ENCODE data around the gene HNRNPA2B1. TPM values are rescaled to one million over a fixed set of nuclear protein-coding genes. Genes with fewer than 3 reads are reported as not detected.
A peak's percentile ranks its signal among the peaks of the same experiment; 100 is the strongest.

Gene HNRNPA2B1
- total and polyA plus RNA-seq, 4 donors, result 165 to 1,155 (median 662) TPM

DNA sequence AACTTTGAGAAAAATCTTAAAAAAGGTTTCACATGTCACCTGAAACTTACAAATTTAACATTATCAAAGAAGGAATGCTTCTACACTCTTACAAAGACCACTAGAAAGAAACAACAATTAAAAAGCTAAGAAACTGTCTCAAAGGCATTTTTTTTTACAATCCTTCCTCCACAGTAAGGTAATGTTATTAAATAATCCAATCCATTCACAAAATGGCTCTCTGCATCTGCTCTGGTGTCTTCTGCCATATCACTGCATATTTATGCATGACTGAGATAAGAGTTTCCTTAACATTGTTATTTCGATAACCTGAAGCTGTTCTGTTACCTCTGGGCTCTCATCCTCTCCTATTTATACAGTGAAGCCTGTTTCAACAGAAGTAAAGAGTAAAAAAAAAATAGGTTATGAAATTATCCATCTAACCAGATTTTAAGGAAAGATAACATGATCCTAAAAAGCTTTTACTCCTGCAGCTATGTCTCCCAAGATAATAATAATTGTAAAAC lies 8.5 kb downstream of the HNRNPA2B1 start:
- Histone ChIP-seq H3K4me3 (ENCODE audit: low read depth, low read length) (no peak overlapping the region), H3K4me1 (ENCODE audit: control insufficient read depth, insufficient read depth, low read length) (no peaks in the 10 kb centered on the region), H3K9me3 (ENCODE audit: control insufficient read depth, insufficient read depth, low read length) (no peaks in the 10 kb centered on the region), H3K27ac (ENCODE audit: low read depth, low read length) (no peak overlapping the region), H3K36me3 (ENCODE audit: control insufficient read depth, insufficient read depth, low read length) (peaks cover 47% of the 10 kb centered on the region), H3K27me3 (ENCODE audit: control insufficient read depth, insufficient read depth, low read length) (no peaks in the 10 kb centered on the region)
- WGBS (ENCODE audit: insufficient coverage), result no CpG with 5 or more reads among the region's 1 CpG
- peak in 1 of 6 donors; percentile 28 for DNase-seq (ENCODE audit: low read depth in 4 of 6, low spot score in 6 of 6)

DNA sequence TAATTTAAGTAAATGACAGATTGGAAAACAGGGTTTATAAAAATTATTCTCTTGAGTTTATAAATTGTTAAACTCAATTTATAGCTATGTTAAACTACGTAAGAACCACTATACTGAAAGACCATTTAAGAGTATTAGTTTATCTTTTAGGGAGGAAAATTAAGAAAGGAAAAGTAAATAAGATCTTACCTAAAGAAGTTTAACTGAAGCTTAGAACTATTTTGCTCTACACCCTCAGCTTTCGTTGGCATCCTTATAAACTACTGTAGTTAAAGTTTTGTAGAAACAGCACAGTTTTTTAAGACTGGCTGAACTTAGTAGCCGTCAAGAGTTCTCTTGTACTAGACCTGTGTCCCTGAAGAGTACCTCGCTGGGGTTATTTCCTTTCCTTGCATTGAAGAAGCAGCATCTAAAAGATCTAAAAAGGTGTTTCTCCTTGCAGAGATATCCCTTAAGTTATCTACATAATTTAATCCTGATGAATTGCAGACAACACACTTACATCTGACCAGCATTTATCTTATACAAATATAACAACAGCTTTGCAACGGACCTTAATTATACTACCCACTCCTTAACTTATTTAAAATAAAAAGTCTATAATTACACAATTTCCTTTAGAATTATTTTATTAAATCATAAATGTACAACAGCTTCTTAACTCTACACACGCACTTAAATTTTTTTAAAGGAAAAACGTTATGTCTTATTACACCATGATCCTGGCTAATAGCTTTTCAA lies 9.1 kb downstream of the HNRNPA2B1 start:
- Histone ChIP-seq H3K4me1 (ENCODE audit: control insufficient read depth, insufficient read depth, low read length) (no peaks in the 10 kb centered on the region), H3K9me3 (ENCODE audit: control insufficient read depth, insufficient read depth, low read length) (no peaks in the 10 kb centered on the region), H3K4me3 (ENCODE audit: low read depth, low read length) (no peak overlapping the region), H3K36me3 (ENCODE audit: control insufficient read depth, insufficient read depth, low read length) (peaks cover 43% of the 10 kb centered on the region), H3K27ac (ENCODE audit: low read depth, low read length) (no peak overlapping the region), H3K27me3 (ENCODE audit: control insufficient read depth, insufficient read depth, low read length) (no peaks in the 10 kb centered on the region)
- 82% methylated on average over 3 of the region's 7 CpGs for WGBS (ENCODE audit: insufficient coverage)
- DNase-seq (ENCODE audit: low read depth in 4 of 6, low spot score in 6 of 6), result no peak

- H3K27ac ChIP-seq (ENCODE audit: low read depth, low read length), result no peak overlapping the region
- no peaks in the 10 kb centered on the region for H3K27me3 ChIP-seq (ENCODE audit: control insufficient read depth, insufficient read depth, low read length)
- WGBS (ENCODE audit: insufficient coverage), result no CpG with 5 or more reads among the region's 1 CpG
- H3K4me1 ChIP-seq (ENCODE audit: control insufficient read depth, insufficient read depth, low read length), result no peaks in the 10 kb centered on the region
- H3K9me3 ChIP-seq (ENCODE audit: control insufficient read depth, insufficient read depth, low read length), result no peaks in the 10 kb centered on the region
- H3K36me3 ChIP-seq (ENCODE audit: control insufficient read depth, insufficient read depth, low read length), result peaks cover 37% of the 10 kb centered on the region
- H3K4me3 ChIP-seq (ENCODE audit: low read depth, low read length), result no peak overlapping the region
- no peak for DNase-seq (ENCODE audit: low read depth in 4 of 6, low spot score in 6 of 6)
Measured at GRCh38 chr7:26190417-26190869, 10.1 kb downstream of the HNRNPA2B1 start.

DNA sequence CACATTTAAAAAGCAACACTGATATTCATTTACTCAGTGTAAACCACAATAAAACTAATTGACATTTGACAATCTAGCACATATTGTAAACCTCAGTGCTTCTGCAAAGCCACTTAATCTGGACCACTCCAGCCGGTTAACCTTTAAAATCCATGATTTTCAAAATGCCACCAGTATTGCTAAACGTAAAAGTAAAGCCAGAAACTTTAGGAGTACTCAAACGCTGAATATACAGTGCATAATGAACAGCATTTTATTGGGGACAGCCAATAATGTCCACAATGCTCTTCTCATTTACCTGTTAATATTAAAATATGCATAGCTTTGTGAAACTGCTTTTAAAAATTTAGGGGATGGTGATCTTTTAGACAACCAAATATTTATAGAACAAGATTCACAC lies 10.8 kb downstream of the HNRNPA2B1 start:
- peaks cover 35% of the 10 kb centered on the region for H3K36me3 ChIP-seq (ENCODE audit: control insufficient read depth, insufficient read depth, low read length)
- no peaks in the 10 kb centered on the region for H3K4me1 ChIP-seq (ENCODE audit: control insufficient read depth, insufficient read depth, low read length)
- no CpG with 5 or more reads among the region's 3 CpGs for whole genome bisulfite sequencing (ENCODE audit: insufficient coverage)

DNA sequence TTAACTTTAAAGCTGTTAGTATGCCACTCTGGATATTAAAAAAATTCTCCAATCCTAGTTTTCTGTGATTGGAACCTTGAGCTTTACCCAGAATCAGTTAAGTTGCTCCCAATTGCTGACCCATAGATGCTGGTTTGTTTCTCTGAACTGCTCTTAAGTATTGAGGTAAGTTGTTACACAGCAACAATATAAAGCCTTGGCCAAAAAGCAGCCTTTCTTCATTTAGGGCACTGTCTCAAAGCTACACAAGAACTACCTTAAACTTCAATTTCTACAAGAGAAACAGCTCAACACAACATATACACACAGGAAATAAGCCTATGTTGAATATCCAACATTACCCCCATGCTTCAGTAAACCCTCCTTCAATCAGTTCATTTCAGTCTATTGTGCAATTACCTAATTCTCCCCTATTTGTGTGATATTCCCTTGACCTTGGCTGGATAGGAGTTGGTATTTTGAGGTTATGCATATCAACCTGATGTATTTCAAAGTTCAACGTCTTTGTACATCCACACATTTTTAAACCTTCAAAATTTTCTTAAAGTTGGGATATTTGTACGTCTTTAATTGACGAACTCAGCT lies 11.5 kb downstream of the HNRNPA2B1 start:
- no peak for DNase-seq (ENCODE audit: low read depth in 4 of 6, low spot score in 6 of 6)
- Histone ChIP-seq H3K4me1 (ENCODE audit: control insufficient read depth, insufficient read depth, low read length) (no peaks in the 10 kb centered on the region), H3K27ac (ENCODE audit: low read depth, low read length) (no peak overlapping the region), H3K9me3 (ENCODE audit: control insufficient read depth, insufficient read depth, low read length) (no peaks in the 10 kb centered on the region), H3K27me3 (ENCODE audit: control insufficient read depth, insufficient read depth, low read length) (no peaks in the 10 kb centered on the region), H3K36me3 (ENCODE audit: control insufficient read depth, insufficient read depth, low read length) (peaks cover 28% of the 10 kb centered on the region), H3K4me3 (ENCODE audit: low read depth, low read length) (no peak overlapping the region)
- no CpG with 5 or more reads among the region's 3 CpGs for WGBS (ENCODE audit: insufficient coverage)

More for the DNA sequence above, 10.8 kb downstream of the HNRNPA2B1 start:
- Histone ChIP-seq H3K27ac (ENCODE audit: low read depth, low read length) (no peak overlapping the region), H3K4me3 (ENCODE audit: low read depth, low read length) (no peak overlapping the region), H3K27me3 (ENCODE audit: control insufficient read depth, insufficient read depth, low read length) (no peaks in the 10 kb centered on the region), H3K9me3 (ENCODE audit: control insufficient read depth, insufficient read depth, low read length) (no peaks in the 10 kb centered on the region)
- no peak for DNase-seq (ENCODE audit: low read depth in 4 of 6, low spot score in 6 of 6)

GRCh38 chr7:26188206-26188956 lies 12.2 kb downstream of the HNRNPA2B1 start:
- Histone ChIP-seq H3K4me1 (ENCODE audit: control insufficient read depth, insufficient read depth, low read length) (no peaks in the 10 kb centered on the region), H3K4me3 (ENCODE audit: low read depth, low read length) (no peak overlapping the region), H3K27me3 (ENCODE audit: control insufficient read depth, insufficient read depth, low read length) (no peaks in the 10 kb centered on the region), H3K9me3 (ENCODE audit: control insufficient read depth, insufficient read depth, low read length) (no peaks in the 10 kb centered on the region), H3K36me3 (ENCODE audit: control insufficient read depth, insufficient read depth, low read length) (peaks cover 21% of the 10 kb centered on the region), H3K27ac (ENCODE audit: low read depth, low read length) (no peak overlapping the region)
- peak in 1 of 6 donors; percentile 38 for DNase-seq (ENCODE audit: low read depth in 4 of 6, low spot score in 6 of 6)
- 100% methylated on average over 1 of the region's 9 CpGs for WGBS (ENCODE audit: insufficient coverage)

DNA sequence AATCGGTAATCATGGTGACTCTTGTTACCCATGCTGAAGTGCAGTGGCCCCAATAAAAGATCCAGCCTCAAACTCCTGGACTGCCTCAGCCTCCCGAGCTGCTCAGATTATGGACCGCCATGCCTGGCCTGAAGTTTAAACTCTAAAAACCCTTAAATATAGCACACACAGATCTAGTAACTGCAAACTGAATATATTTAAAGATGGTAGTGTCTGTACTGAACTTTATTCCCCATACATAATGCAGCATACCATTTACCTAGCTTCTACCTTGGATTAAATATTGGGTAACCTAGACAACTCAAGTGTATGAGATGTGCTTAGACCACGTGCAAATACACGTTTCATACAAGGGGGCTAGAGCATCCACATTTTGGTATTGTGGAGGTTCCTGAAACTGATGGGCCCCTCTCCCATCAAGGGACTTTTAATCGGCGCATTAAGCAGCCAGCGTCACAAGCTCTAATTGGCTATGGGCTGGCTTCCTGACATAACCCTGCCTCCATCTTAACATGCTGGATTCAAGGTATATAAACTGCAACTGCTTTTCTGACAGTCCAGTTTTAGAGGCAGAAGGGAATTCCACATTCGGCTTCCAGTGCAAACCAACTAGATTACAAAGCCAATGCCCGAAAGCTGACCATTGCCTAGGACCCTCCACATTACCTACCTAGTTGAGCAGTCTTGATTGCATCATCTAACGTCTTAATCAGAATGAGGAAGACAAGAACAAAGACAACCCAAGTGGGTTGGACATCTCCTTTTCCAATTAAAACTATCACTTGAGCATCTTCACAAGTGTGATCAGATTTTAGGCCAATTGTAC lies 13.0 kb downstream of the HNRNPA2B1 start:
- Histone ChIP-seq H3K36me3 (ENCODE audit: control insufficient read depth, insufficient read depth, low read length) (peaks cover 16% of the 10 kb centered on the region), H3K27me3 (ENCODE audit: control insufficient read depth, insufficient read depth, low read length) (no peaks in the 10 kb centered on the region), H3K4me3 (ENCODE audit: low read depth, low read length) (no peak overlapping the region), H3K9me3 (ENCODE audit: control insufficient read depth, insufficient read depth, low read length) (no peaks in the 10 kb centered on the region), H3K4me1 (ENCODE audit: control insufficient read depth, insufficient read depth, low read length) (no peaks in the 10 kb centered on the region), H3K27ac (ENCODE audit: low read depth, low read length) (no peak overlapping the region)
- WGBS (ENCODE audit: insufficient coverage), result 72% methylated on average over 7 of the region's 11 CpGs
- no peak for DNase-seq (ENCODE audit: low read depth in 4 of 6, low spot score in 6 of 6)

DNA sequence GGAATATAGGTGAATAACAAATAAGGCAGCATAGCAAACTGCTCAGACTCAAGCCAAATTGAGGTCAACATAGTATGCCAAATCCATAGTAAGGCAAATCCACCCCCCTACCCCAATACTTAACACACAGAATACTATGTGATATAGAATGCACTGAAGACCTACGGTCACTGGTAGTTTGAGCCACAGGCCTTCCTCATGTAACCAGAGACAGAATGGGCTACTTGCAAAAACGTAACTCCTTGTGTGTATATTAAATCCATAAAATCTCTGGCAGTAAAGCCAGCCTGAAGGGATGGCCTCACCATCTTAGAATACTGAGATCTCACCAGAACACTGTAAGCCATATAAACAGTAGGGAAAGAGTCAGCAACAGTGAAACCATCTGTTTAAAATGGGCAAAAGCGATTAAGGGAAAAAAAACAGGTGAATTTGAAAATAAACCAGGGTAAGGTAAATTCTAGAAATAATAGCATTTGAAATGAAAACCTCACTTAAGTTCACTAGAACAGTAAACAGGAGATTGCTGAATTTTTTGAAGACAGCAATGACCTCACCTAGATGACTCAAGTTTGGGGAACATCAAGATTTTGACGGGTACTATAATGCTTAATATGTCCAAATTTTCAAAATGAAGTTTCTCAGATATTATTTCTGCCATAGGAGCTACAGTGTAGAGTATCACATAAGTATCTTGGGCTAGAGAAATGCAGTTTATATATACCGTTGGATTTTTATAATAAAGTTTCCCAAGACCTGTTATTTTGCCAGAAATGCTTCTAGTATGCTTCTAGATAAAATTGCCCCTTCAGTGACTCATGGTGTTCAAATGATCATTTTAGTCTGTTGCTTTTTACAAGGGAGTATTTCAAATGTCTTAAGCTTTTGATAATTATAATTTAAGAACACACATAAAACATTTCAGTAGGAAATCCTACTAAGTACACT lies 13.9 kb downstream of the HNRNPA2B1 start:
- no peak overlapping the region for H3K4me3 ChIP-seq (ENCODE audit: low read depth, low read length)
- H3K4me1 ChIP-seq (ENCODE audit: control insufficient read depth, insufficient read depth, low read length), result no peaks in the 10 kb centered on the region
- no peak overlapping the region for H3K27ac ChIP-seq (ENCODE audit: low read depth, low read length)
- no peaks in the 10 kb centered on the region for H3K9me3 ChIP-seq (ENCODE audit: control insufficient read depth, insufficient read depth, low read length)
- H3K36me3 ChIP-seq (ENCODE audit: control insufficient read depth, insufficient read depth, low read length), result peaks cover 7% of the 10 kb centered on the region
- no peaks in the 10 kb centered on the region for H3K27me3 ChIP-seq (ENCODE audit: control insufficient read depth, insufficient read depth, low read length)
- no CpG with 5 or more reads among the region's 5 CpGs for WGBS (ENCODE audit: insufficient coverage)
- DNase-seq (ENCODE audit: low read depth in 4 of 6, low spot score in 6 of 6), result no peak

Measured in spinal cord (tissue), 10 donors.